MM.1S (cell line): Measurements from ENCODE around the gene CIT.

ENCODE experiments used
- DNase-seq: peaks from one replicate; pipeline ENCODE4 v3.0.0-alpha.2; 2015
- H2AFZ ChIP-seq: fragments of 300-600 bp; sonication (generic); 2 replicates; pipeline ENCODE4 v1.6.0; 2016; ENCODE audit warnings: antibody characterized with exemption, low read length
- H3F3A ChIP-seq: fragments of 300-600 bp; sonication (generic); 2 replicates; pipeline ENCODE4 v1.6.1; 2016; ENCODE audit warnings: mild to moderate bottlenecking, antibody characterized with exemption, low read length, moderate library complexity, mixed read lengths; ENCODE audit not compliant: insufficient read depth
- H3K27ac ChIP-seq: fragments of 300-600 bp; sonication (generic); 2 replicates; pipeline ENCODE4 v1.5.1; 2016; ENCODE audit warnings: mild to moderate bottlenecking, low read length
- H3K27me3 ChIP-seq: fragments of 300-600 bp; sonication (generic); replicated peaks from 2 replicates; pipeline ENCODE4 v1.6.0; 2016; ENCODE audit warnings: low read length; ENCODE audit not compliant: insufficient read depth
- H3K36me3 ChIP-seq: fragments of 300-600 bp; sonication (generic); replicated peaks from 2 replicates; pipeline ENCODE4 v1.6.1; 2016; ENCODE audit warnings: mild to moderate bottlenecking, low read length, mixed read lengths; ENCODE audit not compliant: insufficient read depth
- H3K4me1 ChIP-seq: fragments of 300-600 bp; sonication (generic); 2 replicates; pipeline ENCODE4 v1.6.1; 2016; ENCODE audit warnings: low read length, mixed read lengths
- H3K4me2 ChIP-seq: fragments of 300-600 bp; sonication (generic); 2 replicates; pipeline ENCODE4 v1.6.0; 2016; ENCODE audit warnings: low read depth, low read length
- H3K4me3 ChIP-seq: fragments of 300-600 bp; sonication (generic); 2 replicates; pipeline ENCODE4 v1.5.1; 2016; ENCODE audit warnings: low read length, mixed read lengths
- H3K79me2 ChIP-seq: fragments of 300-600 bp; sonication (generic); 2 replicates; pipeline ENCODE4 v1.6.1; 2016; ENCODE audit warnings: mixed run types, low read length, mixed read lengths
- H3K9ac ChIP-seq: fragments of 300-600 bp; sonication (generic); 2 replicates; pipeline ENCODE4 v1.6.1; 2016; ENCODE audit warnings: low read length, mixed read lengths
- H3K9me2 ChIP-seq: fragments of 300-600 bp; sonication (generic); replicated peaks from 2 replicates; pipeline ENCODE4 v1.6.1; 2016; ENCODE audit warnings: mild to moderate bottlenecking, low read length, mixed read lengths; ENCODE audit not compliant: insufficient read depth
- H3K9me3 ChIP-seq: fragments of 300-600 bp; sonication (generic); replicated peaks from 2 replicates; pipeline ENCODE4 v1.6.1; 2016; ENCODE audit warnings: mild to moderate bottlenecking, low read length, mixed read lengths; ENCODE audit not compliant: insufficient read depth
- H4K20me1 ChIP-seq: fragments of 300-600 bp; sonication (generic); 2 replicates; pipeline ENCODE4 v1.6.1; 2016; ENCODE audit warnings: mild to moderate bottlenecking, low read length, moderate library complexity, mixed read lengths; ENCODE audit not compliant: insufficient read depth
- CTCF ChIP-seq: fragments of 300-600 bp; sonication (generic); IDR thresholded peaks from 2 replicates; pipeline ENCODE4 v1.5.1; 2016; ENCODE audit warnings: antibody characterized with exemption, low read length, mixed read lengths
- EZH2 ChIP-seq: fragments of 300-600 bp; sonication (generic); optimal IDR thresholded peaks from 2 replicates; pipeline ENCODE3; 2017; ENCODE audit warnings: low read depth, mild to moderate bottlenecking, antibody characterized with exemption, low read length, mixed read lengths
- EZH2phosphoT487 ChIP-seq: fragments of 300-600 bp; sonication (generic); IDR thresholded peaks from 2 replicates; pipeline ENCODE4 v1.6.1; 2018; ENCODE audit warnings: antibody characterized with exemption, low read length

Gene CIT

GRCh38 chr12:119644930-119645329, 232.2 kb downstream of the CIT start:
- Histone ChIP-seq H3K36me3 (no peaks in the 10 kb centered on the region), H3K4me2 (no peak overlapping the region), H3K4me1 (no peaks in the 10 kb centered on the region), H3K9me2 (no peaks in the 10 kb centered on the region), H4K20me1 (no peaks in the 10 kb centered on the region), H3K9ac (no peak overlapping the region), H3K27ac (no peak overlapping the region), H3K9me3 (no peaks in the 10 kb centered on the region), H3K79me2 (no peaks in the 10 kb centered on the region), H3F3A (no peaks in the 10 kb centered on the region), H3K27me3 (no peaks in the 10 kb centered on the region), H3K4me3 (no peak overlapping the region), H2AFZ (no peak overlapping the region)
- TF ChIP-seq CTCF (no peak), EZH2 (no peak)
- DNase-seq, result peak; percentile 7

GRCh38 chr12:119642986-119643385, 234.1 kb downstream of the CIT start:
- H3F3A ChIP-seq, result no peaks in the 10 kb centered on the region
- H3K4me3 ChIP-seq, result no peak overlapping the region
- no peak for DNase-seq
- H3K27ac ChIP-seq, result no peak overlapping the region
- no peaks in the 10 kb centered on the region for H3K4me1 ChIP-seq
- no peaks in the 10 kb centered on the region for H3K9me2 ChIP-seq
- H3K9ac ChIP-seq, result no peak overlapping the region
- no peaks in the 10 kb centered on the region for H4K20me1 ChIP-seq
- H3K36me3 ChIP-seq, result no peaks in the 10 kb centered on the region
- H3K27me3 ChIP-seq, result no peaks in the 10 kb centered on the region
- no peaks in the 10 kb centered on the region for H3K9me3 ChIP-seq
- no peak overlapping the region for H2AFZ ChIP-seq
- TF ChIP-seq EZH2phosphoT487 (no peak), CTCF (no peak), EZH2 (no peak)
- no peaks in the 10 kb centered on the region for H3K79me2 ChIP-seq
- H3K4me2 ChIP-seq, result no peak overlapping the region
